ENCODE data around the gene VTCN1. TPM values are rescaled to one million over a fixed set of nuclear protein-coding genes. Genes with fewer than 3 reads are reported as not detected.

Gene VTCN1
- polyA plus RNA-seq, 2 of the 4 experiments (the other 2 are of a cell fraction), result 0.04 to 0.18 TPM

DNA sequence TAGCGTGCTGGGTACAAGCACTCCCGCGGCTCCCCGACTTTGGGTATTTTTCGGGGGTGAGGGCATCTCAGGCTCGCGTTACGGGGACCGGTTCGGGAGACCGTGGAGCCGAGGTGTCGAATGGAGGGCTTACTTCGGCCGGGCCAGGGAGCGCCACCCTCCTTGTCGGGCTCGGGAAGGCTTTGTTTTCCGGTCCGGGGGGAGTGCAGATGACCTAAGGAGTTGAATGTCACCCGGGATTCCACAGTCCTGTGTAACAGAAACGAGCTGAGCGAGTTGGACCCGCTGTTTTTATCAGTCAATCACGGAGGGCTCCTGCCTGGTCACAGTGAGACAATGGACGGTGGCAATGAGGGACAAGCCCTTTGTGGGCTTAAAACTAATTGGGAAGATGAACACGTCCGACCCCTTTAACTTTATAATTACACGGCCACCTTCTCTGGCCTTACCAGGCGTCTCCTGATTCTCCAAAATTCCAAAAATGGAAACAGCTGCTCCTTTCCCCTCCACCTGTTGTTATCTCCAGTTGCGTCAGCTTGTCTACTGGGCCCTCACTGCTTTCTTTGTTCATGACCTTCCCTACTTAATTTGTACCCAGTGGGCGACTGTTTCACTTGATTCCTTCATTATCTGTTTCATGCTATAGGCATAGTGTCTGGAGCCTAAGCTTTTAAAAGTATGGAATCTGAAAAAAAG, 88.2 kb downstream of the VTCN1 start:
- FAIRE-seq (no peak), DNase-seq (ENCODE audit: low read depth in 1 of 2, low spot score in 1 of 2) (no peak), ATAC-seq (no peak)
- CTCF ChIA-PET, result interaction anchor here (0.6 to 3.5 kb wide), 16 partner anchors 9 to 168 kb away, joined by 3 to 22 read pairs (median 4); no protein-coding TSS in a partner anchor
- POLR2A ChIA-PET, result no interaction called here
- Histone ChIP-seq H3K27ac (peak overlapping the region; percentile 83 to 93), H3K4me3 (peak overlapping the region; percentile 60; the same call in 1 of the 3 replicates), H3K9me3 (no peaks in the 10 kb centered on the region), H3K4me1 (peaks cover 5% of the 10 kb centered on the region; the same call in 2 of the 3 replicates), H3K4me2 (peak overlapping the region; percentile 47)
- WGBS (ENCODE audit: missing lambda C conversion rate), result 78% methylated on average over 27 of the region's 32 CpGs
- TF ChIP-seq NR3C1 (IDR thresholded peaks at IDR 0.05) (no peak), SREBF2 (IDR thresholded peaks at IDR 0.05) (no peak), HOXA7 (CRISPR knock-in tag; IDR thresholded peaks at IDR 0.05) (no peak), KDM1A (IDR thresholded peaks at IDR 0.05; ENCODE audit: low read depth) (no peak)
- TF ChIP-seq, protein P1, sequence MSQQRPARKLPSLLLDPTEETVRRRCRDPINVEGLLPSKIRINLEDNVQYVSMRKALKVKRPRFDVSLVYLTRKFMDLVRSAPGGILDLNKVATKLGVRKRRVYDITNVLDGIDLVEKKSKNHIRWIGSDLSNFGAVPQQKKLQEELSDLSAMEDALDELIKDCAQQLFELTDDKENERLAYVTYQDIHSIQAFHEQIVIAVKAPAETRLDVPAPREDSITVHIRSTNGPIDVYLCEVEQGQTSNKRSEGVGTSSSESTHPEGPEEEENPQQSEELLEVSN (IDR thresholded peaks at IDR 0.05; ENCODE audit: borderline replicate concordance, low read depth), result no peak
- TF ChIP-seq, protein P2, sequence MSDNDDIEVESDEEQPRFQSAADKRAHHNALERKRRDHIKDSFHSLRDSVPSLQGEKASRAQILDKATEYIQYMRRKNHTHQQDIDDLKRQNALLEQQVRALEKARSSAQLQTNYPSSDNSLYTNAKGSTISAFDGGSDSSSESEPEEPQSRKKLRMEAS (IDR thresholded peaks at IDR 0.05), result no peak

DNA sequence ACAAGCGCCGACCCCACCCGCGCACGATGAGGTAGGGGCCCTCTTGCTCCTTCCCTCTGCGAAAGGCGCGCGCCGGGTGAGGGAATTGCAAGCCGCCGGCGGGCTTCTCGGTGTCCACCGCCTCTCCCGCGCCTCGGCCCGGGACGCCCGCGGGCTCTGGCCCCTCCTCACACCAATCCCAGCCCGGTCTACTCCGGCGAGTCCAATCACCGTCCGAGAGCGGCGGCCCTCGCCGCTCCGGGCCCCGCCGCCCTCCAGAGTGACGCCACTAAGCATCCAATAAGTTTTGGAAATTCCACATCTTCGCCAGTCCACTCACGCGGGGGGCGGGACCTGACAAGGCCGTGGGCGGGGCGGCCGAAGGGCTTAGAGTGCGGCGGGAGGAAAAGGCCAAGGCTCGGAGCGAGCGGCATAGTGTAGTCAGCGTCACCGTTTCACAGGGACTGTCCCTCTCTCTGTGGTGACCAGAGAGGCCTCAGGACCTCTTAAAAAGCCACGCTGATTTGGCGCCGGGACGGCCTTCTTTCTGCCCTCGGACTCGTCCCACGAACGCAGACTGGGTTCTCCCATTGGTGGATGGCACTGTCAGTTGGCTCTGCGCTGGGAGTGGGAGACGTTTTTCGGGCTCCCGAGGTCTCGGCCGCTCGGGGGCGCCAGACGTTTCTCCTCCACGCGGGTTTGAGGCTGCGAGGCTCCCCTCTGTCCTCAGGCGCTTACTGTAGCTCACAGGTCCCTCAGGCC, 89.0 kb downstream of the VTCN1 start, which contains the start of gene TRIM45:
Gene TRIM45, minus strand, starts transcription at position 161 of the 741 bp plus-strand sequence. CDS start 548 bp downstream, outside the sequence.
- peaks cover 5% of the 10 kb centered on the region; the same call in 2 of the 3 replicates for H3K4me1 ChIP-seq
- CTCF ChIA-PET, result interaction anchor here (0.6 to 3.5 kb wide), 16 partner anchors 8 to 168 kb away, joined by 3 to 22 read pairs (median 4); no protein-coding TSS in a partner anchor
- peak within 1 kb of the TSS; percentile 60 for H3K4me3 ChIP-seq
- H3K9me3 ChIP-seq, result no peaks in the 10 kb centered on the region
- H3K4me2 ChIP-seq, result peak within 1 kb of the TSS; percentile 88
- WGBS (ENCODE audit: missing lambda C conversion rate), result 0% methylated on average over 1 of the region's 71 CpGs
- POLR2A ChIA-PET, result no interaction called here
- FAIRE-seq, result no peak
- peak within 1 kb of the TSS; percentile 83 to 93 for H3K27ac ChIP-seq
- TF ChIP-seq TFCP2L1 (CRISPR knock-in tag; IDR thresholded peaks at IDR 0.05) (no peak), HOXB13 (CRISPR knock-in tag; IDR thresholded peaks at IDR 0.05; ENCODE audit: low read depth) (no peak), CBX2 (IDR thresholded peaks at IDR 0.05; ENCODE audit: borderline replicate concordance, low read depth) (no peak), SMC3 (IDR thresholded peaks at IDR 0.05) (peak; percentile 69), CBX8 (IDR thresholded peaks at IDR 0.05) (no peak), JUNB (IDR thresholded peaks at IDR 0.05) (no peak), RAD21 (conservative IDR thresholded peaks at IDR 0.05 in 1 of 2, IDR thresholded peaks at IDR 0.05 in 1 of 2) (peak; percentile 58 to 72), JUN (IDR thresholded peaks at IDR 0.05) (peak in 1 of 2 experiments; percentile 41; a peak in 2 of 5 replicates), MAZ (IDR thresholded peaks at IDR 0.05; ENCODE audit: borderline replicate concordance, low read depth, low read length) (no peak), POLR2A (IDR thresholded peaks at IDR 0.05; ENCODE audit: low read length) (peak; percentile 58)
- TF ChIP-seq, protein P3, sequence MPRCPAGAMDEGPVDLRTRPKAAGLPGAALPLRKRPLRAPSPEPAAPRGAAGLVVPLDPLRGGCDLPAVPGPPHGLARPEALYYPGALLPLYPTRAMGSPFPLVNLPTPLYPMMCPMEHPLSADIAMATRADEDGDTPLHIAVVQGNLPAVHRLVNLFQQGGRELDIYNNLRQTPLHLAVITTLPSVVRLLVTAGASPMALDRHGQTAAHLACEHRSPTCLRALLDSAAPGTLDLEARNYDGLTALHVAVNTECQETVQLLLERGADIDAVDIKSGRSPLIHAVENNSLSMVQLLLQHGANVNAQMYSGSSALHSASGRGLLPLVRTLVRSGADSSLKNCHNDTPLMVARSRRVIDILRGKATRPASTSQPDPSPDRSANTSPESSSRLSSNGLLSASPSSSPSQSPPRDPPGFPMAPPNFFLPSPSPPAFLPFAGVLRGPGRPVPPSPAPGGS (IDR thresholded peaks at IDR 0.05), result 0 out of 3 replicates have a peak, but pooled peaks have one; percentile 42
- TF ChIP-seq, protein P4, sequence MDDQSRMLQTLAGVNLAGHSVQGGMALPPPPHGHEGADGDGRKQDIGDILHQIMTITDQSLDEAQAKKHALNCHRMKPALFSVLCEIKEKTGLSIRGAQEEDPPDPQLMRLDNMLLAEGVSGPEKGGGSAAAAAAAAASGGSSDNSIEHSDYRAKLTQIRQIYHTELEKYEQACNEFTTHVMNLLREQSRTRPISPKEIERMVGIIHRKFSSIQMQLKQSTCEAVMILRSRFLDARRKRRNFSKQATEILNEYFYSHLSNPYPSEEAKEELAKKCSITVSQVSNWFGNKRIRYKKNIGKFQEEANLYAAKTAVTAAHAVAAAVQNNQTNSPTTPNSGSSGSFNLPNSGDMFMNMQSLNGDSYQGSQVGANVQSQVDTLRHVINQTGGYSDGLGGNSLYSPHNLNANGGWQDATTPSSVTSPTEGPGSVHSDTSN (IDR thresholded peaks at IDR 0.05), result peak; percentile 73
- TF ChIP-seq, protein P5, sequence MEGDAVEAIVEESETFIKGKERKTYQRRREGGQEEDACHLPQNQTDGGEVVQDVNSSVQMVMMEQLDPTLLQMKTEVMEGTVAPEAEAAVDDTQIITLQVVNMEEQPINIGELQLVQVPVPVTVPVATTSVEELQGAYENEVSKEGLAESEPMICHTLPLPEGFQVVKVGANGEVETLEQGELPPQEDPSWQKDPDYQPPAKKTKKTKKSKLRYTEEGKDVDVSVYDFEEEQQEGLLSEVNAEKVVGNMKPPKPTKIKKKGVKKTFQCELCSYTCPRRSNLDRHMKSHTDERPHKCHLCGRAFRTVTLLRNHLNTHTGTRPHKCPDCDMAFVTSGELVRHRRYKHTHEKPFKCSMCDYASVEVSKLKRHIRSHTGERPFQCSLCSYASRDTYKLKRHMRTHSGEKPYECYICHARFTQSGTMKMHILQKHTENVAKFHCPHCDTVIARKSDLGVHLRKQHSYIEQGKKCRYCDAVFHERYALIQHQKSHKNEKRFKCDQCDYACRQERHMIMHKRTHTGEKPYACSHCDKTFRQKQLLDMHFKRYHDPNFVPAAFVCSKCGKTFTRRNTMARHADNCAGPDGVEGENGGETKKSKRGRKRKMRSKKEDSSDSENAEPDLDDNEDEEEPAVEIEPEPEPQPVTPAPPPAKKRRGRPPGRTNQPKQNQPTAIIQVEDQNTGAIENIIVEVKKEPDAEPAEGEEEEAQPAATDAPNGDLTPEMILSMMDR (IDR thresholded peaks at IDR 0.05), result peak; percentile 61
- TF ChIP-seq, protein P2 (IDR thresholded peaks at IDR 0.05), result peak; percentile 96
- TF ChIP-seq, protein P6, sequence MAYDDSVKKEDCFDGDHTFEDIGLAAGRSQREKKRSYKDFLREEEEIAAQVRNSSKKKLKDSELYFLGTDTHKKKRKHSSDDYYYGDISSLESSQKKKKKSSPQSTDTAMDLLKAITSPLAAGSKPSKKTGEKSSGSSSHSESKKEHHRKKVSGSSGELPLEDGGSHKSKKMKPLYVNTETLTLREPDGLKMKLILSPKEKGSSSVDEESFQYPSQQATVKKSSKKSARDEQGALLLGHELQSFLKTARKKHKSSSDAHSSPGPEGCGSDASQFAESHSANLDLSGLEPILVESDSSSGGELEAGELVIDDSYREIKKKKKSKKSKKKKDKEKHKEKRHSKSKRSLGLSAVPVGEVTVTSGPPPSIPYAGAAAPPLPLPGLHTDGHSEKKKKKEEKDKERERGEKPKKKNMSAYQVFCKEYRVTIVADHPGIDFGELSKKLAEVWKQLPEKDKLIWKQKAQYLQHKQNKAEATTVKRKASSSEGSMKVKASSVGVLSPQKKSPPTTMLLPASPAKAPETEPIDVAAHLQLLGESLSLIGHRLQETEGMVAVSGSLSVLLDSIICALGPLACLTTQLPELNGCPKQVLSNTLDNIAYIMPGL (CRISPR knock-in tag; IDR thresholded peaks at IDR 0.05; ENCODE audit: borderline replicate concordance), result 0 out of 2 replicates have a peak, but pooled peaks have one; percentile 33
- TF ChIP-seq, protein P1 (IDR thresholded peaks at IDR 0.05; ENCODE audit: borderline replicate concordance, low read depth), result peak; percentile 93
- ATAC-seq, result peak; percentile 98 to 99
- DNase-seq (ENCODE audit: low read depth in 1 of 2, low spot score in 1 of 2), result peak; percentile 85 to 93

All from A549 (cell line).